ENCODE data around the gene TBXAS1.

GRCh38 chr7:140023728-140024127 lies 194.7 kb downstream of the TBXAS1 start:
- no peak for TF ChIP-seq CTCF (IDR thresholded peaks at IDR 0.05)
- no peak for TF ChIP-seq ZFX (IDR thresholded peaks at IDR 0.05; ENCODE audit: borderline replicate concordance)

All from 22Rv1 (cell line).